Upper lobe of left lung (tissue), 6 donors: Measurements from ENCODE around the gene MSH3. TPM values are rescaled to one million over a fixed set of nuclear protein-coding genes. Genes with fewer than 3 reads are reported as not detected.

Experiments
- ATAC-seq, 2 donors: fragments of 200-7000 bp; cut with Tn5 transposase; one replicate each; pipeline ENCODE4 v1.9.1; 2022; ENCODE audit warnings: mild to moderate bottlenecking in 2 of 2, moderate library complexity in 2 of 2; ENCODE audit not compliant: low FRiP score in 2 of 2
- DNase-seq, 2 donors: peaks; one replicate each; pipeline ENCODE4 v3.0.0-alpha.2; 2019 to 2020
- H3K27ac ChIP-seq, 4 donors: fragments of 200-600 bp; sonication (generic); one replicate each; pipeline ENCODE4 v1.5.1; 2016 to 2019
- H3K27me3 ChIP-seq, 4 donors: fragments of 200-600 bp; sonication (generic); one replicate each; pipeline ENCODE4 v1.5.1; 2017 to 2019
- H3K36me3 ChIP-seq, 4 donors: fragments of 200-600 bp; sonication (generic); one replicate each; pipeline ENCODE4 v1.5.1; 2016 to 2019
- H3K4me1 ChIP-seq, 4 donors: fragments of 200-600 bp; sonication (generic); one replicate each; pipeline ENCODE4 v1.5.1; 2018 to 2019
- H3K4me3 ChIP-seq, 4 donors: fragments of 200-600 bp; sonication (generic); one replicate each; pipeline ENCODE4 v1.5.1; 2017 to 2019; ENCODE audit warnings: mild to moderate bottlenecking in 2 of 4, moderate library complexity in 1 of 4
- H3K9me3 ChIP-seq, 4 donors: fragments of 200-600 bp; sonication (generic); one replicate each; pipeline ENCODE4 v1.5.1; 2018 to 2019
- CTCF ChIP-seq, 6 experiments: fragments of 450-650 bp in 4 of 6; fragments of 200-600 bp in 2 of 6; sonication (generic) in 2 of 6; IDR thresholded peaks; one replicate each; pipeline ENCODE4 v1.5.1; 2016 to 2019; ENCODE audit warnings: antibody characterized with exemption in 6 of 6
- EP300 ChIP-seq, 4 donors: sonication (generic); formaldehyde crosslinking; IDR thresholded peaks; one replicate each; pipeline ENCODE4 v1.5.1; 2017; ENCODE audit warnings: antibody characterized with exemption in 4 of 4, control low read depth in 2 of 4
- POLR2A ChIP-seq, 4 donors: fragments of 450-650 bp; IDR thresholded peaks; one replicate each; pipeline ENCODE4 v1.5.1; 2016 to 2017; ENCODE audit warnings: antibody characterized with exemption in 4 of 4, mild to moderate bottlenecking in 2 of 4
- POLR2AphosphoS5 ChIP-seq, 2 donors: sonication (generic); formaldehyde crosslinking; IDR thresholded peaks; one replicate each; pipeline ENCODE4 v1.5.1; 2017; ENCODE audit warnings: antibody characterized with exemption in 2 of 2
- whole genome bisulfite sequencing, 2 donors: methylation state at CpG; one replicate each; pipeline ENCODE4 v1.1.5; 2017 to 2018; 5-methylcytosine and 5-hydroxymethylcytosine counted together
- total RNA-seq, 6 donors: library from RNA; depleted of rRNA in 4 of 6; stranded (reverse); fragments of >200 nt in 4 of 6; gene quantifications; one replicate each; pipeline versions ENCODE4 v1.1.0 to v1.2.1, GENCODE V29; 2016 to 2021
- donor health status: DM: no; HTN: no; CAD: no; lungs with moderate emphysema.
- donor health status: DM: no; HTN: yes; CAD: no; lungs with severe emphysema.

The MSH3 gene
- total RNA-seq, 6 donors from 2014 or later = 9.0 to 17.3 (median 12.5) TPM

DNA sequence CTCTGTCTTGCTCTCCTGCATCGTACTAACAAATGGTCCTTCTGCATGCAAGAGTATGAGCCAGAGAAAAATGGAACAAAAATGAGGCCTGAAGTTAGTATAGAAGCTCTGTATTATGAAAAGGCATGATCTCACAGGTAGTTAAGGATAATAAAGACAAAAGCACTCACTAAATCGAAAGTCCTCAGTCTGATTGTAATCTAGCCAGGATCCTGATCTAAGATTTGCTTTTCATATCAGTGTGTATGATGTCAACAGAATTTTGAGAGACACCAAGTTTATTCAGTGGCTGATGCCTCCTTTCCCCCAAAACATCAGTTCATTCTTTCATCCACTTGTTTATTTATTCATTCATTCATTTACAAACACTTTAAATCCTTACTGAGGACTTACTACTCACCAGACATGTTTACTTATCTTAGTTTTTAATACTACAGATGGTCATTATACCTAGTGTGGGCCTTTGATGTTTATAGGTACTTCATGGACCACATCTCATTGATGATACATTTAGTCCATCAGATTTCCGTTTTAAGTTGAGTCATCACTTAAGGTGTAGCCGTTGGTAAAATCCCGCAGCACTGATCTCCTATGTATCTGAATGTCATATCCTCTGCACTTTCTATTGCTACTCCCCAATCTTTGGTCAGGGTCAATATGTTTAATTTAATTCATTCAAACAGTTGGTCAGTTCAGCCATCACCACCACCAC, 105.6 kb downstream of the MSH3 start:
- Histone ChIP-seq H3K9me3 (no peaks in the 10 kb centered on the region), H3K4me3 (no peak overlapping the region), H3K36me3 (peaks cover 0 to 4% (median 0%) of the 10 kb centered on the region in 4 donors), H3K27ac (no peak overlapping the region), H3K27me3 (no peaks in the 10 kb centered on the region), H3K4me1 (no peaks in the 10 kb centered on the region)
- 94 to 95% methylated on average over 5 of the region's 5 CpGs for WGBS, 2 donors
- ATAC-seq = no peak
- no peak for DNase-seq
- TF ChIP-seq CTCF (IDR thresholded peaks at IDR 0.05) (no peak), POLR2A (IDR thresholded peaks at IDR 0.05) (no peak), POLR2AphosphoS5 (IDR thresholded peaks at IDR 0.05) (no peak), EP300 (IDR thresholded peaks at IDR 0.05) (no peak)

GRCh38 chr5:80760680-80761079, 106.2 kb downstream of the MSH3 start:
- Histone ChIP-seq H3K27ac (no peak overlapping the region), H3K9me3 (no peaks in the 10 kb centered on the region), H3K4me3 (no peak overlapping the region), H3K27me3 (no peaks in the 10 kb centered on the region), H3K36me3 (peaks cover 0 to 4% (median 0%) of the 10 kb centered on the region in 4 donors), H3K4me1 (no peaks in the 10 kb centered on the region)
- DNase-seq (no peak), ATAC-seq (no peak)
- 94 to 96% methylated on average over 1 of the region's 1 CpG for WGBS, 2 donors
- TF ChIP-seq POLR2A (IDR thresholded peaks at IDR 0.05) (no peak), CTCF (IDR thresholded peaks at IDR 0.05) (no peak), POLR2AphosphoS5 (IDR thresholded peaks at IDR 0.05) (no peak), EP300 (IDR thresholded peaks at IDR 0.05) (no peak)

- Histone ChIP-seq H3K9me3 (no peaks in the 10 kb centered on the region), H3K4me3 (no peak overlapping the region), H3K36me3 (peaks cover 0 to 4% (median 0%) of the 10 kb centered on the region in 4 donors), H3K27me3 (no peaks in the 10 kb centered on the region), H3K4me1 (no peaks in the 10 kb centered on the region), H3K27ac (no peak overlapping the region)
- TF ChIP-seq EP300 (IDR thresholded peaks at IDR 0.05) (no peak), POLR2AphosphoS5 (IDR thresholded peaks at IDR 0.05) (no peak), CTCF (IDR thresholded peaks at IDR 0.05) (no peak), POLR2A (IDR thresholded peaks at IDR 0.05) (no peak)
- ATAC-seq = no peak
- no peak for DNase-seq
- 85 to 97% methylated on average over 5 of the region's 5 CpGs for WGBS, 2 donors
Observed at GRCh38 chr5:80761176-80761575, 106.7 kb downstream of the MSH3 start.

DNA sequence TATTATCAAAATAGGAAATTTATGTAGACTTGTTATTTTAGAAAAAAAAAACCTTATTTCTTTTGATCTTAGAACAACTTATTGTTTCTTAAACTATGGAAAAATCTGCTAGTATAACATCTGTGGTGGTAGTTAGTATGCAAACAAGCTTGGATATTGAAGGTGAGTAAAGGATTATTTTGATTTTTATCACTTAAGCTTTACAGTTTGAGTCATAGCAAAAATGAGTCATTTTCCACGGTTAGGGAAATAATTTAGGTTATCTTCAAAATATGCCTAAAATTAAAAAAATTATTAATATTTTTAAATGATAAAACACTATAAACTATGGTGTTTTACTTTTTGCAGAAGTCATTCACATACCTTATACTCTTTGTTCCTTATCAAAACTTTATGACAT, 107.5 kb downstream of the MSH3 start:
- no peaks in the 10 kb centered on the region for H3K9me3 ChIP-seq
- DNase-seq (no peak), ATAC-seq (no peak)
- no peak overlapping the region for H3K27ac ChIP-seq
- H3K4me3 ChIP-seq = no peak overlapping the region
- TF ChIP-seq CTCF (IDR thresholded peaks at IDR 0.05) (no peak), POLR2AphosphoS5 (IDR thresholded peaks at IDR 0.05) (no peak), POLR2A (IDR thresholded peaks at IDR 0.05) (no peak), EP300 (IDR thresholded peaks at IDR 0.05) (no peak)
- WGBS, 2 donors = 87 to 93% methylated on average over 1 of the region's 1 CpG
- H3K4me1 ChIP-seq = no peaks in the 10 kb centered on the region
- H3K36me3 ChIP-seq = peaks cover 0 to 4% (median 0%) of the 10 kb centered on the region in 4 donors
- no peaks in the 10 kb centered on the region for H3K27me3 ChIP-seq

- Histone ChIP-seq H3K27me3 (no peaks in the 10 kb centered on the region), H3K4me3 (no peak overlapping the region), H3K27ac (no peak overlapping the region), H3K36me3 (peaks cover 0 to 4% (median 0%) of the 10 kb centered on the region in 4 donors), H3K4me1 (no peaks in the 10 kb centered on the region), H3K9me3 (no peaks in the 10 kb centered on the region)
- 97 to 99% methylated on average over 4 of the region's 4 CpGs for WGBS, 2 donors
- no peak for TF ChIP-seq POLR2A (IDR thresholded peaks at IDR 0.05)
- no peak for DNase-seq
- ATAC-seq = no peak
Observed at GRCh38 chr5:80762573-80762972, 108.1 kb downstream of the MSH3 start.
